ENCODE data around the gene DST.

DNA sequence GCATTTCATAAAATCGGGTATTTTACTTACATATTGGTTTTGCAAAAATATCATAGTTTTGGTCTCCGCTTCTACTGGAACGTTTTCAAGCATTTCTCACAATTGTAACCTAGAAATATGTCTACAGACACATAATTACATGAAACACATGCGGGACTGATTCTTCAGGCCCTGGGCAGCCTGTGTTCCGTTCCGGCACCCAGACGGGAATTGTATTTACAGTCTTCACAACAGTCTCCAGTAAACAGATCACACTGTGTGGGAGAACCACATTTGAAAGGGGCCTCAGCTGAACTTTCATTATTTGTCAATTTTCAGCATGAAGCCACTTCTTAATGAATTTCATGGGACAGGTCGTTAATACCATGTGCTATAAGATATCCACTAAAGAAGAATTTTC lies 196.9 kb downstream of the DST start:
- TF ChIP-seq, protein P1, sequence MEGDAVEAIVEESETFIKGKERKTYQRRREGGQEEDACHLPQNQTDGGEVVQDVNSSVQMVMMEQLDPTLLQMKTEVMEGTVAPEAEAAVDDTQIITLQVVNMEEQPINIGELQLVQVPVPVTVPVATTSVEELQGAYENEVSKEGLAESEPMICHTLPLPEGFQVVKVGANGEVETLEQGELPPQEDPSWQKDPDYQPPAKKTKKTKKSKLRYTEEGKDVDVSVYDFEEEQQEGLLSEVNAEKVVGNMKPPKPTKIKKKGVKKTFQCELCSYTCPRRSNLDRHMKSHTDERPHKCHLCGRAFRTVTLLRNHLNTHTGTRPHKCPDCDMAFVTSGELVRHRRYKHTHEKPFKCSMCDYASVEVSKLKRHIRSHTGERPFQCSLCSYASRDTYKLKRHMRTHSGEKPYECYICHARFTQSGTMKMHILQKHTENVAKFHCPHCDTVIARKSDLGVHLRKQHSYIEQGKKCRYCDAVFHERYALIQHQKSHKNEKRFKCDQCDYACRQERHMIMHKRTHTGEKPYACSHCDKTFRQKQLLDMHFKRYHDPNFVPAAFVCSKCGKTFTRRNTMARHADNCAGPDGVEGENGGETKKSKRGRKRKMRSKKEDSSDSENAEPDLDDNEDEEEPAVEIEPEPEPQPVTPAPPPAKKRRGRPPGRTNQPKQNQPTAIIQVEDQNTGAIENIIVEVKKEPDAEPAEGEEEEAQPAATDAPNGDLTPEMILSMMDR (IDR thresholded peaks at IDR 0.05; ENCODE audit: low read length) = no peak
- no peak for TF ChIP-seq EZH2 (IDR thresholded peaks at IDR 0.05; ENCODE audit: borderline replicate concordance, low read length)
